ENCODE results near the gene EXOC4. TPM values are rescaled to one million over a fixed set of nuclear protein-coding genes. Genes with fewer than 3 reads are reported as not detected.

EXOC4 gene
- total RNA-seq, 4 donors from 2014 or later, result 36.9 to 78.0 (median 52.2) TPM

- no peaks in the 10 kb centered on the region for H3K27me3 ChIP-seq
- H3K4me1 ChIP-seq, result no peaks in the 10 kb centered on the region
- TF ChIP-seq CTCF (IDR thresholded peaks at IDR 0.05 in 4 of 5, conservative IDR thresholded peaks at IDR 0.05 in 1 of 5) (no peak), POLR2A (IDR thresholded peaks at IDR 0.05) (no peak)
- no peak overlapping the region for H3K27ac ChIP-seq
- no peak for DNase-seq
- intact Hi-C loops (cut with DNase I; ENCODE audit: low total_unique reads) (no loop called here), in situ Hi-C loops (cut with MboI; ENCODE audit: low sequenced_read_pairs in 4 of 4) (no loop called here)
- peaks cover 0 to 8% of the 10 kb centered on the region in 2 donors for H3K36me3 ChIP-seq
- no peak overlapping the region for H3K4me3 ChIP-seq
- ATAC-seq, result no peak
- H3K9me3 ChIP-seq, result no peaks in the 10 kb centered on the region
Measured at GRCh38 chr7:133936074-133936473, 683.2 kb downstream of the EXOC4 start.

GRCh38 chr7:133937786-133938185 lies 684.9 kb downstream of the EXOC4 start:
- no peaks in the 10 kb centered on the region for H3K27me3 ChIP-seq
- TF ChIP-seq POLR2A (IDR thresholded peaks at IDR 0.05) (no peak), CTCF (IDR thresholded peaks at IDR 0.05 in 4 of 5, conservative IDR thresholded peaks at IDR 0.05 in 1 of 5) (no peak)
- no peak overlapping the region for H3K4me3 ChIP-seq
- no peak overlapping the region for H3K27ac ChIP-seq
- DNase-seq (no peak), ATAC-seq (no peak)
- H3K4me1 ChIP-seq, result no peaks in the 10 kb centered on the region
- peaks cover 0 to 8% of the 10 kb centered on the region in 2 donors for H3K36me3 ChIP-seq
- intact Hi-C loops (cut with DNase I; ENCODE audit: low total_unique reads), result no loop called here
- no peaks in the 10 kb centered on the region for H3K9me3 ChIP-seq
- in situ Hi-C loops (cut with MboI; ENCODE audit: low sequenced_read_pairs in 4 of 4), result no loop called here

GRCh38 chr7:133940368-133940767 lies 687.5 kb downstream of the EXOC4 start:
- no peak overlapping the region for H3K4me3 ChIP-seq
- TF ChIP-seq CTCF (IDR thresholded peaks at IDR 0.05 in 4 of 5, conservative IDR thresholded peaks at IDR 0.05 in 1 of 5) (no peak), POLR2A (IDR thresholded peaks at IDR 0.05) (no peak)
- no peak overlapping the region for H3K27ac ChIP-seq
- no peaks in the 10 kb centered on the region for H3K27me3 ChIP-seq
- H3K4me1 ChIP-seq, result no peaks in the 10 kb centered on the region
- ATAC-seq (no peak), DNase-seq (no peak)
- H3K36me3 ChIP-seq, result peaks cover 0 to 8% of the 10 kb centered on the region in 2 donors
- H3K9me3 ChIP-seq, result no peaks in the 10 kb centered on the region
- in situ Hi-C loops (cut with MboI; ENCODE audit: low sequenced_read_pairs in 4 of 4), result no loop called here
- intact Hi-C loops (cut with DNase I; ENCODE audit: low total_unique reads), result no loop called here

GRCh38 chr7:133941496-133941895 lies 688.6 kb downstream of the EXOC4 start:
- Histone ChIP-seq H3K4me3 (no peak overlapping the region), H3K9me3 (no peaks in the 10 kb centered on the region), H3K36me3 (peaks cover 0 to 8% of the 10 kb centered on the region in 2 donors), H3K27ac (no peak overlapping the region), H3K4me1 (no peaks in the 10 kb centered on the region), H3K27me3 (no peaks in the 10 kb centered on the region)
- intact Hi-C loops (cut with DNase I; ENCODE audit: low total_unique reads) (no loop called here), in situ Hi-C loops (cut with MboI; ENCODE audit: low sequenced_read_pairs in 4 of 4) (no loop called here)
- TF ChIP-seq CTCF (IDR thresholded peaks at IDR 0.05 in 4 of 5, conservative IDR thresholded peaks at IDR 0.05 in 1 of 5) (no peak), POLR2A (IDR thresholded peaks at IDR 0.05) (no peak)
- DNase-seq, result no peak
- no peak for ATAC-seq

GRCh38 chr7:133945497-133945896 lies 692.6 kb downstream of the EXOC4 start:
- in situ Hi-C loops (cut with MboI; ENCODE audit: low sequenced_read_pairs in 4 of 4) (no loop called here), intact Hi-C loops (cut with DNase I; ENCODE audit: low total_unique reads) (no loop called here)
- no peaks in the 10 kb centered on the region for H3K9me3 ChIP-seq
- TF ChIP-seq CTCF (IDR thresholded peaks at IDR 0.05 in 4 of 5, conservative IDR thresholded peaks at IDR 0.05 in 1 of 5) (no peak), POLR2A (IDR thresholded peaks at IDR 0.05) (no peak)
- H3K36me3 ChIP-seq, result peaks cover 0 to 2% of the 10 kb centered on the region in 2 donors
- H3K27me3 ChIP-seq, result no peaks in the 10 kb centered on the region
- no peak overlapping the region for H3K27ac ChIP-seq
- ATAC-seq (no peak), DNase-seq (no peak)
- H3K4me1 ChIP-seq, result no peaks in the 10 kb centered on the region
- H3K4me3 ChIP-seq, result no peak overlapping the region

Data from gastrocnemius medialis (tissue), 4 donors.